Measurements from ENCODE around the gene RNF224.

The RNF224 gene

DNA sequence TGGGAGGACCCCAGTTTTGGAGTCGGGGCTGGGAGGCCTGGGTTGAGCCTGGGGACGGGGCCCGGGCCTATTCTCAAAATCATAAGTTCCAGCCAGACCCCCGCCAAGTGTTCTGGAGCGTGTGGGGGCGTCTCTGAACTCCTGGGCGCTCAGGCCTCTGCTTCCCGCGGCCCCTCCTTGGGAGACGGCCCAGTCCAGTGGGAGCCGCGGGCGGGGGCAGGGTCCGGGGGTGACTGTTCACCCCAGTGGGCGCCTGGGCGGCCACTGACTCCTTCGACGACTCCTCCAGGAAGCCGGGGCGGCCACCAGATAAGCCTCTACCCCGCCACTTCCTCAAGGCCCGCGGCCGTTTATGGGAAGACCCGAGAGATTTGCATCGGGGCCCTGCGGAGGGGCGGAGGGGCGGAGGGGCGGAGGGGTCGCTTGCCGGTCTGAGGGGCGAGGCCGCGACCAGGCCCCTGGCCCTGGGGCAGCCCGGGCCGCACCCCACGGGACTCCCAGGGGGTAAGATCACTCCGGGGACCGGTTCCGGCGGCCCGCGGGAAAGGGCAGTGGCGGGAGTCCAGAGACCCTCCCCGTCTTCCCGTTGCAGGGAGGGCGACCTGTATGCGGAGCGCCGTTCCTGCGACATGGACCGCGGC lies 50.9 kb downstream of the RNF224 start:
- H3K4me1 ChIP-seq (ENCODE audit: control extremely low read depth in 1 of 4, control insufficient read depth in 4 of 4, insufficient read depth in 4 of 4, low read length in 3 of 4): peaks cover 0 to 85% (median 68%) of the 10 kb centered on the region in 4 experiments
- H3K27ac ChIP-seq (ENCODE audit: insufficient read depth in 1 of 2, low read depth in 1 of 2, low read length in 2 of 2, poor library complexity in 1 of 2, severe bottlenecking in 2 of 2): peak overlapping the region; percentile 25 to 83

More for the DNA sequence above, 50.9 kb downstream of the RNF224 start:
- WGBS (ENCODE audit: insufficient coverage): 11% methylated on average over 35 of the region's 54 CpGs
- Histone ChIP-seq H3K36me3 (ENCODE audit: control insufficient read depth in 4 of 4, insufficient read depth in 4 of 4, low read length in 3 of 4) (peaks cover 3 to 35% (median 18%) of the 10 kb centered on the region in 4 experiments), H3K27me3 (replicated peaks in 2 of 5; ENCODE audit: control insufficient read depth in 4 of 5, insufficient read depth in 5 of 5, low read length in 4 of 5) (no peaks in the 10 kb centered on the region), H3K4me3 (ENCODE audit: control insufficient read depth in 1 of 7, extremely low read depth in 1 of 7, insufficient read depth in 4 of 7, low read depth in 2 of 7, low read length in 6 of 7) (peak overlapping the region; percentile 42 to 86 (median 72)), H3K9me3 (ENCODE audit: control extremely low read depth in 1 of 5, control insufficient read depth in 4 of 5, insufficient read depth in 2 of 5, low read depth in 1 of 5, low read length in 4 of 5) (no peaks in the 10 kb centered on the region)
- ChIA-PET CTCF (interaction anchor here (1.4 to 2.8 kb wide), 4 partner anchors 9 to 17 kb away, joined by 3 to 12 read pairs (median 7); no protein-coding TSS in a partner anchor), POLR2A (interaction anchor here (1.4 kb wide), 1 partner anchor 16 kb away, joined by 3 read pairs; no protein-coding TSS in a partner anchor)
- peak in 2 of 3 donors; percentile 43 to 67 for DNase-seq

Measured in common myeloid progenitor, CD34-positive (primary cell).